ENCODE data around the gene ZNF511. TPM values are rescaled to one million over a fixed set of nuclear protein-coding genes. Genes with fewer than 3 reads are reported as not detected.

The ZNF511 gene
- total RNA-seq, 1 experiment from 2014 or later, result 89.4 TPM

DNA sequence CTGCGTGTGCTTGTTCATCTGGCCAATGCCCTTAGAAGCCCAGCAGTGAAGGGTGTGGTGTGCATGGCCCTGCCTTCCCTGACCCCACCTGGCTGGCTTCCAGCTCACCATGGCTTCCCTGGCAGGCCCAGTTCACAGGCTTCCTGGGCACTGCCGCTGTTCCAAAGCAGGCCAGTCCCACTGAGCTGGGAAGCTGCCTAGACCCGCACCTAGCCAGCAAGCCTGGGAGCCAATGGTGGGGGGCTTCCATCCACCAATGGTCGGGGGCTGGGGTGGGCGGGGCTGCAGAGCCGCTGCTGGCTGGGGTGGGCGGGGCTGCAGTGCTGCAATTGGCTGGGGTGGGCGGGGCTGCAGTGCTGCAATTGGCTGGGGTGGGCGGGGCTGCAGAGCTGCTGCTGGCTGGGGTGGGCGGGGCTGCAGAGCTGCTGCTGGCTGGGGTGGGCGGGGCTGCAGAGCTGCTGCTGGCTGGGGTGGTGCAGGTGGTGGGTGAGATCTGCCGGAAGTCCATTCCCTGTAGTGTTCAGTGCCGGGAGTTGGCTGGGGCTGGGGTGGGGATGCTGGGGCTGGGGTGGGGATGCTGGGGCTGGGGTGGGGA, 15.6 kb downstream of the ZNF511 start:
- Histone ChIP-seq H3K79me1 (ENCODE audit: insufficient read depth, low read depth, low read length, poor library complexity, severe bottlenecking) (no peaks in the 10 kb centered on the region), H2BK15ac (ENCODE audit: low read depth, low read length) (no peak overlapping the region), H3K14ac (ENCODE audit: insufficient read depth, low read length) (no peak overlapping the region), H2BK20ac (ENCODE audit: low read depth, low read length, poor library complexity, severe bottlenecking) (no peak overlapping the region), H2BK5ac (ENCODE audit: insufficient read length, low read length) (no peak overlapping the region), H3K9ac (ENCODE audit: extremely low read depth, insufficient read length, low read length) (no peak overlapping the region), H3K27ac (ENCODE audit: insufficient read length, low read depth, low read length) (no peak overlapping the region), H3K23me2 (ENCODE audit: insufficient read length, low read depth, low read length, poor library complexity, severe bottlenecking) (peaks cover 12% of the 10 kb centered on the region), H2BK120ac (ENCODE audit: low read depth, low read length, poor library complexity, severe bottlenecking) (no peak overlapping the region), H4K20me1 (ENCODE audit: control insufficient read depth, insufficient read depth, insufficient read length) (no peaks in the 10 kb centered on the region), H3K56ac (ENCODE audit: insufficient read length, low read depth, low read length) (no peak overlapping the region), H3K23ac (ENCODE audit: insufficient read length, low read depth, low read length) (no peak overlapping the region), H3T11ph (ENCODE audit: low read length) (no peak overlapping the region), H2AFZ (ENCODE audit: low read length) (no peak overlapping the region), H4K5ac (ENCODE audit: insufficient read length, low read depth, low read length) (no peak overlapping the region), H3K4me1 (ENCODE audit: insufficient read depth, low read length) (no peaks in the 10 kb centered on the region; the same call in 1 of the 2 replicates), H2AK5ac (ENCODE audit: insufficient read length, low read length) (no peak overlapping the region), H3K79me2 (ENCODE audit: insufficient read depth, low read length) (no peaks in the 10 kb centered on the region), H4K8ac (replicated peaks; ENCODE audit: insufficient read length, low read depth, low read length) (no peak overlapping the region), H3K4ac (ENCODE audit: low read depth, low read length) (no peak overlapping the region), H3K9me3 (ENCODE audit: control insufficient read depth, low read depth, low read length) (no peaks in the 10 kb centered on the region), H3K4me2 (ENCODE audit: insufficient read depth, insufficient read length, low read length) (no peak overlapping the region), H4K91ac (ENCODE audit: insufficient read length, low read depth, low read length) (no peak overlapping the region), H2BK12ac (ENCODE audit: insufficient read length, low read depth, low read length) (no peak overlapping the region), H3K18ac (ENCODE audit: insufficient read length, low read depth, low read length) (no peak overlapping the region), H3K27me3 (ENCODE audit: insufficient read depth, low read length) (peaks cover 14% of the 10 kb centered on the region; the same call in 1 of the 2 replicates)
- no peak overlapping the region for H3K27ac Mint-ChIP-seq
- H3K4me3 Mint-ChIP-seq, result no peak overlapping the region
- H3K4me1 Mint-ChIP-seq, result peaks cover 11 to 23% of the 10 kb centered on the region in 2 experiments
- no CpG with 5 or more reads among the region's 13 CpGs for WGBS (ENCODE audit: extremely low coverage, insufficient read length, low lambda C conversion rate)
- H3K27me3 Mint-ChIP-seq (ENCODE audit: low read depth), result peaks cover 62% of the 10 kb centered on the region
- H3K9me3 Mint-ChIP-seq, result peaks cover 5 to 6% of the 10 kb centered on the region in 2 experiments; a peak in 4 of 5 replicates
- DNase-seq, result peak; percentile 85
- TF ChIP-seq, protein P1, sequence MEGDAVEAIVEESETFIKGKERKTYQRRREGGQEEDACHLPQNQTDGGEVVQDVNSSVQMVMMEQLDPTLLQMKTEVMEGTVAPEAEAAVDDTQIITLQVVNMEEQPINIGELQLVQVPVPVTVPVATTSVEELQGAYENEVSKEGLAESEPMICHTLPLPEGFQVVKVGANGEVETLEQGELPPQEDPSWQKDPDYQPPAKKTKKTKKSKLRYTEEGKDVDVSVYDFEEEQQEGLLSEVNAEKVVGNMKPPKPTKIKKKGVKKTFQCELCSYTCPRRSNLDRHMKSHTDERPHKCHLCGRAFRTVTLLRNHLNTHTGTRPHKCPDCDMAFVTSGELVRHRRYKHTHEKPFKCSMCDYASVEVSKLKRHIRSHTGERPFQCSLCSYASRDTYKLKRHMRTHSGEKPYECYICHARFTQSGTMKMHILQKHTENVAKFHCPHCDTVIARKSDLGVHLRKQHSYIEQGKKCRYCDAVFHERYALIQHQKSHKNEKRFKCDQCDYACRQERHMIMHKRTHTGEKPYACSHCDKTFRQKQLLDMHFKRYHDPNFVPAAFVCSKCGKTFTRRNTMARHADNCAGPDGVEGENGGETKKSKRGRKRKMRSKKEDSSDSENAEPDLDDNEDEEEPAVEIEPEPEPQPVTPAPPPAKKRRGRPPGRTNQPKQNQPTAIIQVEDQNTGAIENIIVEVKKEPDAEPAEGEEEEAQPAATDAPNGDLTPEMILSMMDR (conservative IDR thresholded peaks at IDR 0.05), result no peak
- H3K36me3 Mint-ChIP-seq (ENCODE audit: insufficient read depth in 1 of 3, low read depth in 3 of 3), result no peaks in the 10 kb centered on the region; a peak in 2 of 7 replicates
